ENCODE measurements around the gene RSF1.

The RSF1 gene

GRCh38 chr11:77734890-77735289, 85.6 kb downstream of the RSF1 start:
- TF ChIP-seq POLR2AphosphoS5 (IDR thresholded peaks at IDR 0.05; ENCODE audit: low read depth, low read length) (no peak), TAF1 (IDR thresholded peaks at IDR 0.05; ENCODE audit: low read depth, low read length) (no peak), PAX5 (IDR thresholded peaks at IDR 0.05; ENCODE audit: insufficient read depth, low read length, severe bottlenecking) (no peak), SPI1 (IDR thresholded peaks at IDR 0.05; ENCODE audit: low read depth, low read length) (no peak), POLR2A (IDR thresholded peaks at IDR 0.05; ENCODE audit: low read depth, low read length) (no peak), POU2F2 (IDR thresholded peaks at IDR 0.05; ENCODE audit: low read depth, low read length) (no peak)
- FAIRE-seq (no peak), DNase-seq (ENCODE audit: insufficient read length, low spot score) (no peak)

- no peak for TF ChIP-seq POLR2AphosphoS5 (IDR thresholded peaks at IDR 0.05; ENCODE audit: low read depth, low read length)
- no peak for TF ChIP-seq TAF1 (IDR thresholded peaks at IDR 0.05; ENCODE audit: low read depth, low read length)
- TF ChIP-seq POU2F2 (IDR thresholded peaks at IDR 0.05; ENCODE audit: low read depth, low read length), result no peak
- no peak for TF ChIP-seq POLR2A (IDR thresholded peaks at IDR 0.05; ENCODE audit: low read depth, low read length)
- TF ChIP-seq SPI1 (IDR thresholded peaks at IDR 0.05; ENCODE audit: low read depth, low read length), result no peak
- no peak for TF ChIP-seq PAX5 (IDR thresholded peaks at IDR 0.05; ENCODE audit: insufficient read depth, low read length, severe bottlenecking)
- FAIRE-seq, result no peak
- no peak for DNase-seq (ENCODE audit: insufficient read length, low spot score)
Measured at GRCh38 chr11:77732143-77732542, 88.4 kb downstream of the RSF1 start.

GRCh38 chr11:77730789-77731188, 89.7 kb downstream of the RSF1 start:
- TF ChIP-seq TAF1 (IDR thresholded peaks at IDR 0.05; ENCODE audit: low read depth, low read length) (no peak), SPI1 (IDR thresholded peaks at IDR 0.05; ENCODE audit: low read depth, low read length) (no peak), PAX5 (IDR thresholded peaks at IDR 0.05; ENCODE audit: insufficient read depth, low read length, severe bottlenecking) (no peak), POLR2AphosphoS5 (IDR thresholded peaks at IDR 0.05; ENCODE audit: low read depth, low read length) (no peak), POU2F2 (IDR thresholded peaks at IDR 0.05; ENCODE audit: low read depth, low read length) (no peak), POLR2A (IDR thresholded peaks at IDR 0.05; ENCODE audit: low read depth, low read length) (no peak)
- FAIRE-seq (no peak), DNase-seq (ENCODE audit: insufficient read length, low spot score) (no peak)

- DNase-seq (ENCODE audit: insufficient read length, low spot score) (no peak), FAIRE-seq (no peak)
- TF ChIP-seq TAF1 (IDR thresholded peaks at IDR 0.05; ENCODE audit: low read depth, low read length), result no peak
- TF ChIP-seq POLR2AphosphoS5 (IDR thresholded peaks at IDR 0.05; ENCODE audit: low read depth, low read length), result no peak
- TF ChIP-seq POU2F2 (IDR thresholded peaks at IDR 0.05; ENCODE audit: low read depth, low read length), result no peak
- TF ChIP-seq SPI1 (IDR thresholded peaks at IDR 0.05; ENCODE audit: low read depth, low read length), result no peak
- TF ChIP-seq POLR2A (IDR thresholded peaks at IDR 0.05; ENCODE audit: low read depth, low read length), result no peak
- TF ChIP-seq PAX5 (IDR thresholded peaks at IDR 0.05; ENCODE audit: insufficient read depth, low read length, severe bottlenecking), result no peak
Measured at GRCh38 chr11:77729063-77729462, 91.5 kb downstream of the RSF1 start.

- no peak for TF ChIP-seq POU2F2 (IDR thresholded peaks at IDR 0.05; ENCODE audit: low read depth, low read length)
- TF ChIP-seq PAX5 (IDR thresholded peaks at IDR 0.05; ENCODE audit: insufficient read depth, low read length, severe bottlenecking), result no peak
- TF ChIP-seq TAF1 (IDR thresholded peaks at IDR 0.05; ENCODE audit: low read depth, low read length), result no peak
- no peak for TF ChIP-seq POLR2A (IDR thresholded peaks at IDR 0.05; ENCODE audit: low read depth, low read length)
- no peak for TF ChIP-seq SPI1 (IDR thresholded peaks at IDR 0.05; ENCODE audit: low read depth, low read length)
- no peak for TF ChIP-seq POLR2AphosphoS5 (IDR thresholded peaks at IDR 0.05; ENCODE audit: low read depth, low read length)
- DNase-seq (ENCODE audit: insufficient read length, low spot score), result no peak
- no peak for FAIRE-seq
Measured at GRCh38 chr11:77728203-77728786, 92.2 kb downstream of the RSF1 start.

GRCh38 chr11:77726524-77726923, 94.0 kb downstream of the RSF1 start:
- DNase-seq (ENCODE audit: insufficient read length, low spot score), result no peak
- TF ChIP-seq POU2F2 (IDR thresholded peaks at IDR 0.05; ENCODE audit: low read depth, low read length), result no peak
- no peak for TF ChIP-seq POLR2A (IDR thresholded peaks at IDR 0.05; ENCODE audit: low read depth, low read length)
- no peak for TF ChIP-seq PAX5 (IDR thresholded peaks at IDR 0.05; ENCODE audit: insufficient read depth, low read length, severe bottlenecking)
- TF ChIP-seq TAF1 (IDR thresholded peaks at IDR 0.05; ENCODE audit: low read depth, low read length), result no peak
- no peak for TF ChIP-seq SPI1 (IDR thresholded peaks at IDR 0.05; ENCODE audit: low read depth, low read length)
- no peak for TF ChIP-seq POLR2AphosphoS5 (IDR thresholded peaks at IDR 0.05; ENCODE audit: low read depth, low read length)
- no peak for FAIRE-seq

- no peak for DNase-seq (ENCODE audit: insufficient read length, low spot score)
- TF ChIP-seq POU2F2 (IDR thresholded peaks at IDR 0.05; ENCODE audit: low read depth, low read length), result no peak
- no peak for TF ChIP-seq TAF1 (IDR thresholded peaks at IDR 0.05; ENCODE audit: low read depth, low read length)
- TF ChIP-seq SPI1 (IDR thresholded peaks at IDR 0.05; ENCODE audit: low read depth, low read length), result no peak
- TF ChIP-seq POLR2A (IDR thresholded peaks at IDR 0.05; ENCODE audit: low read depth, low read length), result no peak
- no peak for TF ChIP-seq PAX5 (IDR thresholded peaks at IDR 0.05; ENCODE audit: insufficient read depth, low read length, severe bottlenecking)
- TF ChIP-seq POLR2AphosphoS5 (IDR thresholded peaks at IDR 0.05; ENCODE audit: low read depth, low read length), result no peak
- no peak for FAIRE-seq
Measured at GRCh38 chr11:77725433-77725832, 95.1 kb downstream of the RSF1 start.

GRCh38 chr11:77724636-77725035, 95.9 kb downstream of the RSF1 start:
- TF ChIP-seq TAF1 (IDR thresholded peaks at IDR 0.05; ENCODE audit: low read depth, low read length) (no peak), SPI1 (IDR thresholded peaks at IDR 0.05; ENCODE audit: low read depth, low read length) (no peak), POLR2AphosphoS5 (IDR thresholded peaks at IDR 0.05; ENCODE audit: low read depth, low read length) (no peak), POLR2A (IDR thresholded peaks at IDR 0.05; ENCODE audit: low read depth, low read length) (no peak)
- peak; percentile 55 for FAIRE-seq
- no peak for DNase-seq (ENCODE audit: insufficient read length, low spot score)

GRCh38 chr11:77723024-77723423, 97.5 kb downstream of the RSF1 start:
- DNase-seq (ENCODE audit: insufficient read length, low spot score), result no peak
- no peak for FAIRE-seq
- no peak for TF ChIP-seq POLR2AphosphoS5 (IDR thresholded peaks at IDR 0.05; ENCODE audit: low read depth, low read length)
- TF ChIP-seq POU2F2 (IDR thresholded peaks at IDR 0.05; ENCODE audit: low read depth, low read length), result no peak
- no peak for TF ChIP-seq PAX5 (IDR thresholded peaks at IDR 0.05; ENCODE audit: insufficient read depth, low read length, severe bottlenecking)
- TF ChIP-seq TAF1 (IDR thresholded peaks at IDR 0.05; ENCODE audit: low read depth, low read length), result no peak
- TF ChIP-seq POLR2A (IDR thresholded peaks at IDR 0.05; ENCODE audit: low read depth, low read length), result no peak
- TF ChIP-seq SPI1 (IDR thresholded peaks at IDR 0.05; ENCODE audit: low read depth, low read length), result no peak

- FAIRE-seq (peak; percentile 28), DNase-seq (ENCODE audit: insufficient read length, low spot score) (no peak)
- TF ChIP-seq POLR2AphosphoS5 (IDR thresholded peaks at IDR 0.05; ENCODE audit: low read depth, low read length), result no peak
- no peak for TF ChIP-seq POLR2A (IDR thresholded peaks at IDR 0.05; ENCODE audit: low read depth, low read length)
- no peak for TF ChIP-seq TAF1 (IDR thresholded peaks at IDR 0.05; ENCODE audit: low read depth, low read length)
- TF ChIP-seq PAX5 (IDR thresholded peaks at IDR 0.05; ENCODE audit: insufficient read depth, low read length, severe bottlenecking), result no peak
- TF ChIP-seq POU2F2 (IDR thresholded peaks at IDR 0.05; ENCODE audit: low read depth, low read length), result no peak
- no peak for TF ChIP-seq SPI1 (IDR thresholded peaks at IDR 0.05; ENCODE audit: low read depth, low read length)
Measured at GRCh38 chr11:77710358-77710757, 110.2 kb downstream of the RSF1 start.

Measured in GM12891 (cell line).